ENCODE results near the gene EDN1. TPM values are rescaled to one million over a fixed set of nuclear protein-coding genes. Genes with fewer than 3 reads are reported as not detected.

EDN1 gene
- total and polyA plus RNA-seq, 10 of the 15 experiments (the other 5 are each of a cell fraction or from before 2014, with no cell fraction given), result 2.0 to 6.6 (median 3.1) TPM

DNA sequence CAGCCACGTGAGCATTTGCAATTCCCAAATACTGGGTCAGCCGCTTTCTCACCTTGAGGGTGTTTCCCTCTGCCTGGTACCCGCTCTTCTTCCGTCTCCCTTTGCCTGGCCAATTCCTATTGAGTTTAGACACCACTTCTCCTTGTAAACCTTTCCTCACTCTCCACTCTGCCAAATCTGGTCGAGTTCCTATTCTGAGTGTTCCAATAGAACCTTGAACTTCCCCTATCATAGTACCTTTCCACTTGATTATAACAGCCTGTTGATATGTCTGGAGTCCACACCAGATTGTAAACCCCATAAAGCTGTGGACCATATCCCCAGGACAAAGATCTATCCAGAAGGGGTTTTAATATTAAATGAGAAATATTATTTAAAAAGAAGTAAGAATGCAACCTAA, 36.0 kb upstream of the EDN1 start:
- Histone ChIP-seq H3K4me1 (ENCODE audit: control insufficient read depth, insufficient read depth, low read length) (no peaks in the 10 kb centered on the region), H4K20me1 (ENCODE audit: control insufficient read depth, insufficient read depth) (no peaks in the 10 kb centered on the region), H3K4me3 (no peak overlapping the region), H2AFZ (ENCODE audit: control insufficient read depth, low read depth, low read length) (no peak overlapping the region), H3K27ac (ENCODE audit: control insufficient read depth, insufficient read depth) (no peak overlapping the region), H3K36me3 (ENCODE audit: control insufficient read depth in 2 of 2, insufficient read depth in 2 of 2, low read length in 1 of 2) (no peaks in the 10 kb centered on the region), H3K79me2 (ENCODE audit: control insufficient read depth, insufficient read depth, low read length) (no peaks in the 10 kb centered on the region), H3K9me3 (replicated peaks; ENCODE audit: control insufficient read depth, insufficient read depth, low read length) (no peaks in the 10 kb centered on the region), H3K9ac (ENCODE audit: control insufficient read depth, insufficient read depth, low read length) (no peak overlapping the region), H3K27me3 (replicated peaks in 1 of 2; ENCODE audit: control insufficient read depth in 2 of 2, insufficient read depth in 2 of 2, low read length in 1 of 2) (no peaks in the 10 kb centered on the region), H3K4me2 (ENCODE audit: control insufficient read depth, insufficient read depth) (no peak overlapping the region)
- DNase-seq (ENCODE audit: low read depth, low spot score) (no peak), ATAC-seq (no peak), FAIRE-seq (no peak)
- ChIA-PET POLR2A (no interaction called here), RAD21 (ENCODE audit: unreplicated experiment) (no interaction called here), SMC1A (ENCODE audit: uncharacterized antibody, unreplicated experiment) (interaction anchor here (0.7 to 2.2 kb wide), 3 partner anchors 14 to 33 kb away, joined by 3 to 7 read pairs (median 3); no protein-coding TSS in a partner anchor), CTCF (no interaction called here)
- intact Hi-C loops (cut with micrococcal nuclease; ENCODE audit: unreplicated experiment), result no loop called here
- TF ChIP-seq HDGF (IDR thresholded peaks at IDR 0.05), result no peak
- TF ChIP-seq SP1 (IDR thresholded peaks at IDR 0.05; ENCODE audit: low read depth, low read length), result no peak
- no peak for TF ChIP-seq IRF4 (IDR thresholded peaks at IDR 0.05; ENCODE audit: low read depth, low read length)
- TF ChIP-seq IKZF1 (conservative IDR thresholded peaks at IDR 0.05), result no peak
- no peak for TF ChIP-seq SRF (IDR thresholded peaks at IDR 0.05; ENCODE audit: low read depth in 2 of 2, low read length in 2 of 2)
- TF ChIP-seq FOXK2 (IDR thresholded peaks at IDR 0.05), result no peak
- TF ChIP-seq NR2C1 (IDR thresholded peaks at IDR 0.05), result no peak
- TF ChIP-seq, protein P1, sequence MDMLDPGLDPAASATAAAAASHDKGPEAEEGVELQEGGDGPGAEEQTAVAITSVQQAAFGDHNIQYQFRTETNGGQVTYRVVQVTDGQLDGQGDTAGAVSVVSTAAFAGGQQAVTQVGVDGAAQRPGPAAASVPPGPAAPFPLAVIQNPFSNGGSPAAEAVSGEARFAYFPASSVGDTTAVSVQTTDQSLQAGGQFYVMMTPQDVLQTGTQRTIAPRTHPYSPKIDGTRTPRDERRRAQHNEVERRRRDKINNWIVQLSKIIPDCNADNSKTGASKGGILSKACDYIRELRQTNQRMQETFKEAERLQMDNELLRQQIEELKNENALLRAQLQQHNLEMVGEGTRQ (IDR thresholded peaks at IDR 0.05; ENCODE audit: borderline replicate concordance, low read depth, low read length), result no peak
- no peak for TF ChIP-seq ZNF384 (IDR thresholded peaks at IDR 0.05; ENCODE audit: borderline replicate concordance, low read depth, low read length)
- TF ChIP-seq SMARCA5 (IDR thresholded peaks at IDR 0.05), result no peak
- no peak for TF ChIP-seq YBX1 (IDR thresholded peaks at IDR 0.05)
- no peak for TF ChIP-seq SUPT20H (IDR thresholded peaks at IDR 0.05; ENCODE audit: borderline replicate concordance, control insufficient read depth, low read depth, low read length)
- no TSS peak for BruUV-seq (replicated peaks)
- 52% methylated on average over 5 of the region's 5 CpGs for whole genome bisulfite sequencing (ENCODE audit: insufficient coverage, insufficient replicate concordance, low lambda C conversion rate, missing lambda C conversion rate)
- in situ Hi-C loops (cut with MboI), result no loop called here
